Activated CD8-positive, alpha-beta memory T cell treated with anti-CD3 and anti-CD28 coated beads for 36 hours (primary cell): Measurements from ENCODE around the gene MSANTD1. TPM values are rescaled to one million over a fixed set of nuclear protein-coding genes. Genes with fewer than 3 reads are reported as not detected.

ENCODE experiments used
- CTCF ChIA-PET: fragments of 350-600 bp; sonication (Branson Sonifier 250); formaldehyde crosslinking; loops from one replicate; lab custom pipeline; 2021; ENCODE audit warnings: antibody characterized with exemption; lab: Charles Lee
- POLR2A ChIA-PET: fragments of 350-600 bp; sonication (Branson Sonifier 250); formaldehyde crosslinking; loops from one replicate; lab custom pipeline; 2021; ENCODE audit warnings: antibody characterized with exemption; lab: Charles Lee
- total RNA-seq, 2 experiments: library from RNA; stranded (reverse); gene quantifications; one replicate each; pipeline ENCODE4 v1.2.3, GENCODE V29; 2021

Gene MSANTD1
- total RNA-seq, 2 experiments from 2014 or later = 0.21 to 0.44 TPM

DNA sequence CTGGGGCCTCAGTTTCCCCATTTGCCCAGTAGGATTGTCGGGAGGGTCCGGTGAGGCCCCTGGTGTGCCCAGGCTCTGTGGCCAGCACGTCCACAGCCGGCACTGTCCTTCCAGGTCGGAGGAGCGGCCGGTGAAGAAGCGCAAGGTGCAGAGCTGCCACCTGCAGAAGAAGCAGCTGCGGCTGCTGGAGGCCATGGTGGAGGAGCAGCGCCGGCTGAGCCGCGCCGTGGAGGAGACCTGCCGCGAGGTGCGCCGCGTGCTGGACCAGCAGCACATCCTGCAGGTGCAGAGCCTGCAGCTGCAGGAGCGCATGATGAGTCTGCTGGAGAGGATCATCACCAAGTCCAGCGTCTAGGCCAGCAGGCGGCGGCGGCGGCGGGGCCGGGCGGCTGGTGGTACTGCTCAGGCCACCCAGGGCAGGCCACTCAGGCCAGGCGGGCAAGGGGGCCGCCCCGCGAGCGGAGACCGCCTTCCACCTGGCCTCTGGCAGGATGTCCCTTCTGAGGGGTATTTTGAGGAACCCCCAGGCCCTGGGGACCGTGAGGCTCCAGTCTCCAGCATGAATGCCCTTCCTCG, 6.7 kb downstream of the MSANTD1 start:
- CTCF ChIA-PET = no interaction called here
- POLR2A ChIA-PET = no interaction called here

DNA sequence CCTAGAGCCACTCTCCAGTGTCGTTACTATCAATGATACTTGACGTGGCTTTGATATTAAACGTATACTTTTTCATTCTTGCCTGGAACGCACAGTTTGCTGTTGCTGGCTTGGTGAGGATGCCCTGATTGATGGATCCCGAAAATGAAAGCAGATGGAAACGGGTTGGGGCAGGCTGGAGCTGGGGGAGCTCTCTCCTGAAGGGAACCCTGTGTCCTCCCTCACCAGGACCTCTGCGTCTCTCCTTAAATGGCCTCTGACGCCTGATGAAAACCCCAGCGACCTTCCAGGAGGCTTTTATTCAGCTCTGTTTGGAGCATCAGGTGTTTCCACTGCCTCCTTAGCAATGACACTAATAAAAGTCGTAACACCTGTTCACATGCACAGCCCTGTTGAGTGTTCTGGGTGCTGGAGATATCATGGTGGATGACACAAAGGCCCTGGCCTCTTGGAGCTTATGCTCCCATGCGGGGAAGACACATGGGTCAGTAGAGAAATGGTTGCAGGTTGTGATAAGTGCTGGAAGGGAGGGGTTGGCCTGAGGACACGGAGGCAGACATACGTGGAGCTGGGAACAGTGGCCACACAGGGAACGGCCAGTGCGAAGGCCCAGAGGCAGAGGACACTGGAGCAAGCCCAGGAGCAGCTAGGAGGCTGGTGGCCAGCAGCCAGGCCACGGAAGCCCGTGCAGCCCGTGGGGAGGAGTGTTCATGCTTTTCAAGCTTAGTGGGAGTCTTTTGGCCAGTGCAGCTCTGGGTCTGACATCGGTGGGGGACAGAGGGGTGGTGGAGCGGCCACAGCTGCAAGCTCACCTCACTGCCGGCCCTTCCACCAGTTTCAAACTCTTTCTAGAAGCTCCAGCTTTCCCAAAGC, 7.5 kb downstream of the MSANTD1 start:
- CTCF ChIA-PET = no interaction called here

DNA sequence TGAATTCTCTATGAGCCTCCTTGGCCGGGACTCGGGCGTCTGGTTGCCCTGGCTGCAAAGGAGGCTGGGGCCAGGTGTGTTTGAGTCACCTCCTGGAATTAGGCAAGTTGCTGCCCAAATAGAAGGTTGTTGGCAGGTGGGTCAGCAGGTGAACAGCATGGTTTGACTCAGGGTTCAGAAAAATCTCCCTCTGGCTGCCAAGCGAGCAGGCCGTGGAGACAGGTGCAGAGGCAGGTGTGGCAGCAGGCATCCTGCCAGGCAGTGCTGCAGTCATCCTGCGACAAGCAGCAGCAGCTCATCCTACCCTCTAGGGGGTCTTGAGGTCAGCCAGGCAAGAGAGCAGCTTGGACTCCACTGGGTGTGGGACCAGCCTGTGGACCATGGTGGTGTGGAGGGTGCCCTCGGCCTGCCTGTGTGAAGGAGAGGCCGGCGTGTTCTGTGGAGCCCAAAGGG, 8.2 kb downstream of the MSANTD1 start:
- CTCF ChIA-PET = no interaction called here
- POLR2A ChIA-PET = no interaction called here

More for the DNA sequence above, 7.5 kb downstream of the MSANTD1 start:
- POLR2A ChIA-PET = no interaction called here

DNA sequence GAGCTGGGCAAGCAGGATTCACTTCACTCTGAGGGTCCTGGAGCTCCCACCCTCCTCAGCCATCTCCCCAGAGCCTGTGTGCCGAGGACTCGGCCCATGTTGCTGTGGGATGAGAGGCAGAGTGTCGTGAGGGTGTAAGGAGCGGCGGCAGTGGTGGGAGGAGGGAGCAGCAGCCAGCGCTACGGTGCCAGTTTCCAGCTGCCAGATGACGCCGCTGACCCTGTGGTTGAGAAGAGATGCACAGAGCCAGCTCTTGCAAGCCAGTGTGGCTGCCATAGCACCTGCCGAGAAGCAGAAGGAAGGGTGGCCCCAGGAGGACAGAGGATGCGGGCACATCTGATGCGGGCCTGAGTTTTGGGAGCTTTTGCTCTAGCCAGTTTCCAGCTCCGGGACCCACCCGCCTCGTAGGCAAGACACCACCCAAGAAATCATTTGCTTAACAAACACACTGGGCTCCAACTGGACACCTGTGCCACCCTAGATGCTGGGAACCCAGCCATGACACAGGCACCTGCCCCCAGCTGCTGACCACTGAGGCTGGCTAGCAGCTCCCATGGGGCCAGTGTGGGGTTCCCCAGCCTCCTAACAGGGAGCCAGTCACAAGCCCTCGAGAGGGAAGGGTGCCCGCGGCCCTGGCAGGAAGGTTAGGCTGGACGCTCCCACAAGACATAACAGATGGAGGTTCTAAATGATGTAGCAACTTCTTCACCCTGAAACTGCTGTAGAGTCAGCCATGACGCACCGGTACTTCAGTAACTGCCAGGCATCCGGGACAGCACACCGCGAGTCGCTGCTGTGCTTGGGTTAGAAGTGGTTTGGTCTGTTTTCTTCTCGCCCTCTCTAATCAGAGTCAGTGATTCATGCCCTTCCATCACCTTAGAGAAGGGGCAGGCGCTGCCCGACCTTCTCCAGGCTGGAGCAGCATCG, 8.9 kb downstream of the MSANTD1 start:
- POLR2A ChIA-PET = no interaction called here
- CTCF ChIA-PET = interaction anchor here (0.8 kb wide), 1 partner anchor 1358 kb away, joined by 3 read pairs; no protein-coding TSS in a partner anchor

DNA sequence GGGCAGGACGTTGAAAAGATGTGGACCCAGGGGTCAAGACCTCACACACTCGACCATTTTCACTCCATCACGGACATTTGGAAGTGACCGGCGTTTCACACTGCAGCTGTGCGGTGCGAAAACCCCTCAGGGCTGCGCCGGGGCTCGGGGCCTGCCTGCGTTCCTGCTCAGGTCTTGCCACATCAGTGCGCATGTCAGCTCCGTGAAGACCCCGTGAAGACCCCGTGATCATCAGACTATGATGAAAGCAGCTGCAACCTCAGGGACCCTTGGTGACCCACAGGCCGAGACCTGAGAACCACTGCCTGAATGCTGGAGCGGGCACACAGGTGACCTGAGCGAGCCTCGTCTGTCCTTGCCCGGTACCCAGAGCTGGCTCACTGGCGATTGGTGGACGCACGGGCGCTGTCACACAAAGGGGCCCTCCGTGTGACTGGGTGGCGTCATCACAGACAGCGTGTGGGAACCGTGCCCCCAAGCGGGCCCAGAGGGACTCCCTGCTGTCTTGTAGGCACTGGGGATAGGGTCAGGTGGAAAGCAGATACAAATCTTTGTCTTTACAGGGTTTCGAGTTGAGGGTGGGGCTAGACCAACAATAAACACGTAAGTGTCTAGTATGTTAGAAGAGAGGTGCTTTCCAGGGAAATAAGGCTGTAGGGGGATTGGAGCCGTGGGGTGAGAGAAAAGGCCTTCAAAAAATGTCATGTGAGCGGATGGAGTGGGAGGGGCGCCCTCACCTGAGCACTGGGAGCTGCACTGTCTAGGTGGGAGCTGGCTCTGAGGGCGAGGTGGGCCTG, 12.7 kb downstream of the MSANTD1 start:
- CTCF ChIA-PET = no interaction called here
- POLR2A ChIA-PET = no interaction called here

DNA sequence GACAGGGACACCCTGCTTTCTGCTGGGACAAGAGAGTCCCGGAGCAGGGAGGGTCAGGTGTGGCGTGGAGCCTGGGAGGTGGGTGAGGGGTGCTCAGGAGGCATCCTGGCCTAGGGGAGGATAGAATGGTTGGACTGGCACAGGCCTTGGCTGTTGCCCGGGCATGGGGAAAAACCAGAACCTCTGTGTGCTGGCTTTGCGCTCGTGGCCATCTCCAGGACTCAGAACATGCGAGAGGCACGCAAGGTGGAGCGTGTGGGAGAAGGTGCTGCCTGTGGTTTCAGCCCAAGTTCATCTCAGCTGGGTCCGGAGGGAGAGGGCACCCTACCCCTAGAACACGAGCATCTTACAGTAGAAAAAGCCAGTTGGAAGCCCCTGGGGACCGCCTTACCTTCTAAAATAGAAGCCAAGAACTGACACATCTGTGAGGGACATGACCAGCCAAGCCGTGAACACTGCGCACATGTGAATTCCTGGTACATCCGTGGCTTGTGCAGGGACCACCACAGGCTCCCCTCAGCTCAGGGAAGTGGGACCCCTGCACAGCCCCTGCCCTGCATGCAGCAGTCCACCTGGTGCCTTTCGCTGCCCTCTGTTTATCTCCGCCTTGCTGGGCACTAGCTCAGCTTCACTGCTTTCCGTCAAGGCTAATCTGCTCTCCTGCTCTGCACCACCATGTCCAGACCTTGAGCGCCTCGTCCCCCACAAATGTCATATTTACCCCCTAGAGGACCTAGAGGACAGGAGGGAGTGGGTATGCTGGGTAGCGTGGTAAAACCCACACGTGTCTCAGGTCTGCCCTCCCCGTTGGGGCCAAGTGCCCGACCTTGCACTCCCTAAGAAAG, 13.5 kb downstream of the MSANTD1 start:
- POLR2A ChIA-PET = no interaction called here
- CTCF ChIA-PET = no interaction called here

DNA sequence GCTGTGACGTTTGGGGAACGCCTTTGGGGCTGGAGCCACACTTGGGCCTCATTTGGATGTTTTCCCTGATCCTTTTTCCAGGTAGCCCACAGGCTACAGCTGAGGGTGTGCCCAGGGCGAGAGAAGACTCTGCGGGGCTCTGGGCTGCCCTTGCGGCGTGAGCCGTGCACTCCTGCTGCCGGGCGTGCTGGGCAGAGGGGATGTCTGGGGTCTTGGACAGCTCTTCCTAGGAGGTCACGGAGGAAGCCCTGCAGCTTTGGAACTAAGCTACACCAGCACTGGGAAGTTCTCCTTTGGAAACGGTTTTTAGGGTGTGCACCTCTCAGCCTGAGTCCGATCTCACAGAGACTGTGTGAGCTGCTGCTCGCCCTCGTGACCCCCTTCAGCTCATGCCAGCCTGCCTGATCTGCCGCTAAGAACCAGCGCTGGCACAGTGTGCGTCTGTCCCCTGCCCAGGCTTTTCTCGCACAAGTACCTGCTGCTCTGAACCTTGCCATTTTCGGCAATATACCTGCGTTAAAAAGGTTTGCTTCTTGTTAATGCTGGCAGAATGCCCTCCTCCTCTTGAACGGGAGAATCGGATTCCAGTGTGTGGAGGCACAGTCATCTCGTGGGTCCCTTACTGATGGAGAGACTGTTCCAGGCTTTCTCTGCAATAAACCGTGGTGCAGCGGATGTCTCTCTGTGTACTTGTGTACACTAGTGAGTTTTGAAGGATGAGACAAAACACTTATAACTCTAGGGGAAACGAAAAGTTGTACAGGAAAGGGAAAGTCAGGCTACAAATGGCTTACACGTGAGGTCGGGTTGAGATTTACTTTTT, 14.3 kb downstream of the MSANTD1 start:
- ChIA-PET CTCF (no interaction called here), POLR2A (no interaction called here)

DNA sequence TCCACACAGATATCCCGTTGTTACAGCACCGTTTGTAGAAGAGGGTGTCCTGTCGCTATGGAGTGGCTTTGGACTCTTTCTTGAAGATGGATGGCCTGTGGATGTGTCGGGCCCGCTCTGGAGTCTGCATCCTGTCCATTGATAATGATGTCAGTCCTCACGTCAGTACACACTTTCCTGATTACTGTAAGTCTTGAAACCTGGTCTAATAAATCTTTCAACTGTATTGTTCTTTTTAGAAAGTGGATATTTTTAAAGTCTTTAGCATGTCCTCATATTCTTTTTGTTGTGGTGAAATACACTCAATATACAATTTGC, 14.9 kb downstream of the MSANTD1 start:
- ChIA-PET POLR2A (no interaction called here), CTCF (no interaction called here)

DNA sequence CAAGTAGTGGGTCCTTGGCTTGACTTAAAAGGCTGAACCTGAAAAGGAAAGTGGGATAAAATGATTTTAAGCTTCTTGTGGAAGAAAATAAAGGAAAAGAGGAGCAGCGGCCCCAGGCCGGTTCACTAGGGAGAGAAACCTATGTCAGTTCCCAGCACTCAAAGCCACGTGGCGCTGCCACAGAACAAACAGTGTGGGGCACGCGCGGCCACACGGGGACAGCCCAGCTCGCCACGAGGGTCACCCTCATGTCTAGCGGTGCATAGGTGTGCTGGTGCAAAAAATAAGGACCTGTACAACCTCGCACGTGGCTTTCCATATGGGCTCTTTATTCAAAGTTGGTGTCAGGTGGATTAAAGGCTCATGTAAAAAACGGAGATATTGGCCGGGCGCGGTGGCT, 17.1 kb downstream of the MSANTD1 start:
- POLR2A ChIA-PET = no interaction called here
- CTCF ChIA-PET = interaction anchor here (0.7 kb wide), 1 partner anchor 1769 kb away, joined by 3 read pairs; no protein-coding TSS in a partner anchor

DNA sequence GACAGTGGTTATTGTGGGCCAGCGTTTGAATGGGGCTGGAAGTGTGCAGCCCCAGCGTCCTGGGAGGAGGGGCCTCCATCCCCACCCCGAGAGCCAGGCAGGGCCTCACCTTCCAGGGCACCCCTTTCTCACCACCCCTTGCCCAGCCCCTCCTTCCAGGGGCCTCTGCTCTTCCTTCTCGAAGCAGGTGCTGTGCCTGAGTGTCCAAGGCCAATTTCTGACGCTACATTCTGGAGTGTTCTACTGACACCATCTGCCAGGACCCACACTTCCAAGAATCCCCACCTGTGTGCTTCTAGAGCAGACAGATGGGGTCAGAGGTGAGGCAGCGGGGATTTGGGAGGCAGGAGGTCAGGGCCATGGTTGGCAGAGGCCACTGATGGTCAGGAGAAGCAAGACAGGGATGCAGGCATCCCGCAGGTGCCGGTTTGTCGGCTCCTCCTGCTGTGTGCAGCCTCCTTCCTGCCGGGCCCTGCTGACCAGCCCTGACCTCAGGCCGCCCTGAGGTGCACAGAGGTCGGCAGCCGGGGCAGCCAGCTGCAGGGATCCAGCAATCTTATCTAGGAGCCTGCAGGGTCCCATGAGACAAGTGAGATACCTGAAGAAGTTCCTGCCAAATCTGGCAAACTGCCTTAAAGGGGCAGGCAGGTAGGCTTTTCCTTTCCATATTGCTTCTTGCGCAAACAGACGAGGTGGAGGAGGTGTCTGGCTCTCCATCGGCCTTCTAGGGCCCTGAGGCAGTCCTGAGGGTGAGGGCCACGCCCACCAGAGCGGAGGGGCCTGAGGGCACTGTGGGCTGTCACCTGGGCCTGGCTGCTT, 18.8 kb downstream of the MSANTD1 start:
- ChIA-PET POLR2A (no interaction called here), CTCF (no interaction called here)

DNA sequence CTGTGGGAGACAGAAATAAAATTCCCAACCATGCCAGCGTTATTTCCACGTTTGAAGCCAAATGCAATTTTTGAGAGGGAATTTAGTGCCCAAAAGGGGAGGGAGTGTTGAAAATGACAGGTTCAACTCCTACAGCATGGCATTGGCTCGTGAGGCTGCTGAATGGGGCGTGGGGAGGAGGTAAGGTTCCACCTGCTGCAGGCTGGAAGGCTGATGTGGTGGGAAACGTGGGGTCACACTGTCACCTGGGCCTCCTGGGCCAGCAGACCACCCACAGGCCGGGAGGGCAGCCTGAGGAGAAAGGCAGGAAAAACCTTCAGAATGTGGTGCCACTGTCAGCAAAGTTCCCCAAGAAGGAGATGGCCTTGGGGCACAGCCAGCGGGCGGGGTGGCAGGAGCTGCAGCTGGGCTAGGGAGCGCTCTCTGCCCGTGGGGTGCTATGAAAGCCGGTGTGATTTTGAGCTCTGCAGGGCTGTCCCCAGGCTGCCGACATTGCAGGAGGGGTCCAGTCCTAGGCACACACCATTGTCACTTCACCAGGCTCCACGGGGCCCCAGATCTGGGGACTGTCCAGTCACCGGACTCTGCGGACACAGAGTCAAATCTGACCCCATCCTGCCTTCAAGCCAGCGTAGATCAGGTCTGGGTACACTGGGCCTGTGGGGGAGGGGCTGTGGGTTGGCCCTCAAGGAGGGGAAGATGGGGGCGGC, 19.6 kb downstream of the MSANTD1 start:
- ChIA-PET CTCF (no interaction called here), POLR2A (no interaction called here)

DNA sequence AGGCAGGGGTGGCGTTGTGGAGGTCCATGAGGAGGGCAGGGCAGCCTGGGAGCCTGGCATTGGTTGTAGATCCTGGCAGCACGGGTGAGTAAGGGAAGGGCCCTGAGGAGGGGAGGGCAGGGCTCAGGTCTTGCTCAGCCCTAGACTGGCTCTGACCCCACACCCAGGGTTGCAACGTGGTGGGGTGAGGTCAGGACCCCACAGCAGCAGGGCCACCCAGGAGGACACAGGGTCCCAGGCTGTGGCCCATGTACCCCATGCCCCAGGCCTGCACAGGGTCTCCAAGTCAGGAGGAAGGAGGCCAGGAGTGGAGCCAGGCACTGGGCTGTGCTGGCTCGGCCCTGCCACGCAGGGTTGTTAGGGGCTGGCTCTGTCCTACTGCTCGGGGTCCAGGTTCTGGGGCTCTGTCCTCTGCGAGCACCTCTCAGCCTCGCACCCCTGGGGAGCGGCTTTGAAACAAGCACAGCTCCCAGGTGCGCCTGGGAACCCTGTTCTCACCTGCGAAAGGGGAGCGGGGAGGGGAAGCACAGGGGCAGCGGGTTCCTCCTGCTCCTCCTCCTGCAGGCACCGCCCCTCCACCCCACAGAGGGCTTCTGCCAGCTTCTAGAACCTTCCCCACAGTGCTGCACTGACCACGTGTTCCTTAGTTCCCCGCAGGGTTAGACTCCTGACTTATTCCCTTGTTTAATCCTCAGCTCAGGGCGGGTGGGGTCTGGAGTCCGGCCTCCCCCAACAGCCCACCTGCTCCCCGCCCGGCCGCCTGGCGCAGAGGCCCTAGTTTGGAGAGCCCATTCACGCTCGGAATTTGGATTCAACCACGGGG, 20.4 kb downstream of the MSANTD1 start:
- CTCF ChIA-PET = no interaction called here

DNA sequence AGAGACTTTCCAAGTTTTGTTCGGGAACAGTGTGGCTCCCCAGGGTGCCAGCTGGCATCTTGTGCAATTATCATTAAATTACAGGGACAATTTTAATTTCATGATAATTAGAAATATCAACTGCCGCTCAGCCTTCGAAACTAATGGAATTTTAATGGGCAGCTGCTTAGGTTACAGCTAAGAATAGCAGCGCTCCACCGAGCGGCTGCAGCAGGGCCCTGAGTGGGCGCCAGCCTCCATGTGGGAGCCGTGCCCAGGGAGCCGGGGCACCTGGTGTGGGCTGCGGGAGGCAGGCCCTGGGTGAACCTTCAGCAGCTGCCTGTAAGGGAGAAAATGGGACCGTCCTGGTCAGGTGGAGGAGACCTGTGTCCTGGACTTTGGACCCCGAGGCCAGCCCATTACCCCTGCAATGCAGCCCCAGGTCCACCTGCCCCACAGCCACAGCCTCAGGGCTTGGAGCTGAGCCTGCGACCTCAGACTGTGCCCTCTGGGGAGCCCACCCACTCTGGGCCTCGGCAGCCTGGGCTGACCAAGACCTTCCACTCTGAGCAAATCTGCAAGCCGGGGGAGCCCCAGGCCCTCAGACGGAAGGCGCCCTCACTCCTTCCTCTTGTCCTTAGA, 21.1 kb downstream of the MSANTD1 start:
- POLR2A ChIA-PET = no interaction called here
- CTCF ChIA-PET = no interaction called here

More for the DNA sequence above, 20.4 kb downstream of the MSANTD1 start:
- POLR2A ChIA-PET = no interaction called here

DNA sequence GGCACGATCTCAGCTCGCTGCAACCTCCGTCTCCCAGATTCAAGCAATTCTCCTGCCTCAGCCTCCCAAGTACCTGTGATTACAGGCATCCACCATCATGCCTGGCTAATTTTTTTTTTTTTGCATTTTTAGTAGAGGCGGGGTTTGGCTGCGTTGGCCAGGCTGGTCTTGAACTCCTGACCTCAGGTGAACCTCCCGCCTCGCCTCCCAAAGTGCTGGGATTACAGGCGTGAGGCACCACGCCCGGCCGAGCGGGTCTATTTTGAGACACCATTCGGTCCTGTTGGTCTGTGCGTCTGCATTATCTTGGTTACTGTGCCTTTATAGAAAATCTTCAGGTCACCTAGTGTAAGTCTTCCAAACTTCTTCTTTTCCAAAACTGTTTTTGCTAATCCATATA, 22.2 kb downstream of the MSANTD1 start:
- ChIA-PET CTCF (no interaction called here), POLR2A (no interaction called here)

DNA sequence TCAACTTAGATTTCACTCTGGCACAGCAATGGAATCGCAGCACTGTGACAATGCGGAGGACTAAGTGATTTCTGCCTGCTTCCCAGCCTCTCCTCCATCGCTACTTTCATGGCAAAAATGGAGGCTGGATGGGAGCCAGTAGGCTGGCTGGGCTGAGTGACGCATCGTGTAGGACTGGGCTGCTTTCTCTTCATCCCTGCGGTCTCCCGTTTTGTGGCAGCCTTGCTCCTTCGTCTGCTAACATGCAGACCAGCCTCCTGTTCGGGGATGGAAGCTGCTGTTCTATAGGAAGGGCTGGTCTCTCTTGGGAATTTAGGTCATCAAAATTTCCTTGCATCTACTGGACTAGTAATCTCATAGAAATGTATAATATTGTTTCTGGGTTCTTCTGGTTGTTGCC, 28.0 kb downstream of the MSANTD1 start:
- ChIA-PET POLR2A (no interaction called here), CTCF (no interaction called here)
